KMS-11 (cell line): ENCODE measurements around the gene SPON1.
"Not testable (repeated sequence)": the region's sequence is repeated elsewhere in the genome, so short reads cannot be mapped to it uniquely, and the experiment has no call there.

Experiments
- H2AFZ ChIP-seq: fragments of 200-600 bp; sonication (generic); 2 replicates; pipeline ENCODE4 v1.6.1; 2016; ENCODE audit warnings: antibody characterized with exemption, mixed run types, low read depth
- H3K27ac ChIP-seq: fragments of 200-600 bp; sonication (generic); 2 replicates; pipeline ENCODE4 v1.6.1; 2016; ENCODE audit warnings: mild to moderate bottlenecking, mixed run types
- H3K27me3 ChIP-seq: fragments of 200-600 bp; sonication (generic); 2 replicates; pipeline ENCODE4 v1.6.1; 2017; ENCODE audit warnings: mild to moderate bottlenecking, low read depth, mixed run types, moderate library complexity; ENCODE audit not compliant: insufficient read depth
- H3K36me3 ChIP-seq: fragments of 200-600 bp; sonication (generic); 2 replicates; pipeline ENCODE4 v1.6.1; 2017; ENCODE audit warnings: mild to moderate bottlenecking, mixed run types; ENCODE audit not compliant: insufficient read depth
- H3K4me1 ChIP-seq: fragments of 200-600 bp; sonication (generic); 2 replicates; pipeline ENCODE4 v1.6.1; 2016; ENCODE audit warnings: mild to moderate bottlenecking, low read depth, mixed run types; ENCODE audit not compliant: poor library complexity, severe bottlenecking
- H3K4me2 ChIP-seq: fragments of 200-600 bp; sonication (generic); 2 replicates; pipeline ENCODE4 v1.7.0; 2016; ENCODE audit warnings: mild to moderate bottlenecking, mixed run types
- H3K4me3 ChIP-seq: fragments of 200-600 bp; sonication (generic); IDR thresholded peaks from 2 replicates; pipeline ENCODE4 v1.6.1; 2017; ENCODE audit warnings: low read depth, low read length, mixed read lengths; ENCODE audit not compliant: insufficient read depth
- H3K79me2 ChIP-seq: fragments of 200-600 bp; sonication (generic); 2 replicates; pipeline ENCODE4 v1.6.1; 2016; ENCODE audit warnings: low read depth, mixed run types; ENCODE audit not compliant: insufficient read depth
- H3K9ac ChIP-seq: fragments of 200-600 bp; sonication (generic); 2 replicates; pipeline ENCODE4 v1.6.1; 2016; ENCODE audit warnings: mild to moderate bottlenecking, mixed run types
- H4K20me1 ChIP-seq: fragments of 200-600 bp; sonication (generic); 2 replicates; pipeline ENCODE4 v1.6.1; 2016; ENCODE audit warnings: mild to moderate bottlenecking, mixed run types; ENCODE audit not compliant: insufficient read depth
- TF ChIP-seq, protein P1 (sequence below): fragments of 200-600 bp; sonication (generic); conservative IDR thresholded peaks from 2 replicates; pipeline ENCODE4 v1.6.1; 2017; ENCODE audit warnings: low read depth, mild to moderate bottlenecking, antibody characterized with exemption, low read length, moderate library complexity, mixed read lengths

Gene SPON1

DNA sequence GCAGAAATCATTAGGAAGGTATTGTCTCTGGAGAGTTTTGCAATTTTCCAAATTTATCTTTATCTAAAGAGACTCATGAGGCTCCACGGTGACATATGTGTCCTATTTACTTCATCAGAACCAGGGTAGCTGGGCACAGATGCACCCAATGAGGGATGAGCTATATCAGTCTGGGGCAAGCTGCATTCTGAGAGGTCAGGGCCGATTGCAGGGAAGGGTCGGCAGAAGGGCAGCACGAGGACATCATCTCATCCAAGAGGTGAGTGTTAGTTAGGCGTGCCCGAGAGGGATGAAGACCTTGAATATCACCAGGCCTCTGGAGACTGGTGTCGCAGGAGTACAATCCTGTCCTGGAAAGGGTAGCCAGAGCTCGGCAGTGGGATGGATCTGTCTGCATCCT lies 41.0 kb upstream of the SPON1 start:
- TF ChIP-seq, protein P1, sequence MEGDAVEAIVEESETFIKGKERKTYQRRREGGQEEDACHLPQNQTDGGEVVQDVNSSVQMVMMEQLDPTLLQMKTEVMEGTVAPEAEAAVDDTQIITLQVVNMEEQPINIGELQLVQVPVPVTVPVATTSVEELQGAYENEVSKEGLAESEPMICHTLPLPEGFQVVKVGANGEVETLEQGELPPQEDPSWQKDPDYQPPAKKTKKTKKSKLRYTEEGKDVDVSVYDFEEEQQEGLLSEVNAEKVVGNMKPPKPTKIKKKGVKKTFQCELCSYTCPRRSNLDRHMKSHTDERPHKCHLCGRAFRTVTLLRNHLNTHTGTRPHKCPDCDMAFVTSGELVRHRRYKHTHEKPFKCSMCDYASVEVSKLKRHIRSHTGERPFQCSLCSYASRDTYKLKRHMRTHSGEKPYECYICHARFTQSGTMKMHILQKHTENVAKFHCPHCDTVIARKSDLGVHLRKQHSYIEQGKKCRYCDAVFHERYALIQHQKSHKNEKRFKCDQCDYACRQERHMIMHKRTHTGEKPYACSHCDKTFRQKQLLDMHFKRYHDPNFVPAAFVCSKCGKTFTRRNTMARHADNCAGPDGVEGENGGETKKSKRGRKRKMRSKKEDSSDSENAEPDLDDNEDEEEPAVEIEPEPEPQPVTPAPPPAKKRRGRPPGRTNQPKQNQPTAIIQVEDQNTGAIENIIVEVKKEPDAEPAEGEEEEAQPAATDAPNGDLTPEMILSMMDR, result no peak
- no peaks in the 10 kb centered on the region for H3K36me3 ChIP-seq
- no peak overlapping the region for H3K9ac ChIP-seq
- H3K4me3 ChIP-seq, result no peak overlapping the region
- no peaks in the 10 kb centered on the region for H3K4me1 ChIP-seq
- no peaks in the 10 kb centered on the region for H3K27me3 ChIP-seq
- H3K4me2 ChIP-seq, result no peak overlapping the region
- no peak overlapping the region for H3K27ac ChIP-seq
- H4K20me1 ChIP-seq, result no peaks in the 10 kb centered on the region
- no peak overlapping the region for H2AFZ ChIP-seq
- no peaks in the 10 kb centered on the region for H3K79me2 ChIP-seq

DNA sequence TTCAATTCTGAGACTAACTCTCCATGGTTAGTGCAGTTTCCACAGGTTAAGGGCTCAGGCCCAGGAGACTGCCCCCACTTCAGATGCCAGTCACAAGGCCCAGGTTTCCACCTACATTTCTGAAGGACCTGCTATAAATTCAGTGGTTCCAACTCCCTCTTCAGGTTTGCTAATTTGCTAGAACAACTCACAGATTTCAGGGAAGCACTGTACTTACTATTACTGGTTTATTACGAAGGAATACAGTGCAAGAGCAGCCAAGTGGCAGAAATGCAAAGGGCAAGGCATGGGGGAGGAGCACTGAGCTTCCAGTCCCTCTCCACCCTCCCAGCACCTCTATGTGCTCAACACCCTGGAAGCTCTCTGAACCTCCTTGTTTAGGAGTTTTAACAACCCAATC lies 39.3 kb upstream of the SPON1 start:
- TF ChIP-seq, protein P1, result no peak
- no peaks in the 10 kb centered on the region for H4K20me1 ChIP-seq
- no peak overlapping the region for H3K9ac ChIP-seq
- H3K36me3 ChIP-seq, result no peaks in the 10 kb centered on the region
- no peak overlapping the region for H2AFZ ChIP-seq
- H3K4me1 ChIP-seq, result no peaks in the 10 kb centered on the region
- no peak overlapping the region for H3K4me2 ChIP-seq
- no peaks in the 10 kb centered on the region for H3K79me2 ChIP-seq
- no peaks in the 10 kb centered on the region for H3K27me3 ChIP-seq
- H3K4me3 ChIP-seq, result no peak overlapping the region
- H3K27ac ChIP-seq, result no peak overlapping the region

DNA sequence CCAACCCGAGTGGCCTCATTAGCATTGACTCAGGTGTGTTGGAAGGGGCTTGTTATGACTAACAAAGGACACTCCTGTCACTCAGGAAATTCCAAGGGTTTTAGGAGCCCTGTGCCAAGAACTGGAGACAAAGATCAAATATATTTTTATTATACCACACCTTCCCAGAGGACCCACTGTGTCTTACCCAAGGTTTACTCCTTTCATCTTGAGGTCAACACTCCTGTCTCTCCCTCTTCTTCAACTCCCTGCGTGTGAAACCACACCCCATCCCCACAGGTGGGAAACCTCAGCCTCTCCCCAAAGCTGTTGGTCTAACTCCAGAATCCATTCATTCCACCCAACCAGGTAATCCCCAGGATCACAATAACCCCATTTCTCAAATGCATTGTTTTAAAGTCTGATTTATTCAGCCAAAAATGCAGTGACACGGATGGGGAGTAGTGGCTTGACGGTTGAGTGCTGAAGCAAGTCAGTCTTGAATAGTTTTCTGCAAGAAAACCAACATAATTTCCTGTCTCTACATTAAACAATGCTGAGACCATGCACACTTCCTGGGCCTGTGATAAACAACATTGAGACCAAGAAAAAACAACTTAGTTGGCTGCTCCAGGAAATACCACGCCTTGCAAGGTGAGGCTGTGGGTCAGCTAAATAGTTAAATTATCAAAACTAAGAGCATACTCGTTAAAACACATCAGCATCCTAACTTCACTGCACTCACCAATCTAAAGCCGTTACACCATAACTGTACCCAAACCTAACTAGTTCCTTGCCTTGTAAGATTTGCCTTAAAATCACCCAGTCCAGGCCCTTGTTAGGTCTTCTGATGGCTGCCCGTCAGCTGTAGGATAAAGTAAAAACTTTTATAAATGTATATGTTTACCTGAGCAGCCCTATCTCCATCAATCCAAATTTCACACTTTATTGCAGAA lies 38.5 kb upstream of the SPON1 start:
- H3K9ac ChIP-seq, result no peak overlapping the region
- no peaks in the 10 kb centered on the region for H3K36me3 ChIP-seq
- no peaks in the 10 kb centered on the region for H3K4me1 ChIP-seq
- H3K4me2 ChIP-seq, result no peak overlapping the region
- no peaks in the 10 kb centered on the region for H3K79me2 ChIP-seq
- H2AFZ ChIP-seq, result no peak overlapping the region
- no peak overlapping the region for H3K27ac ChIP-seq
- no peaks in the 10 kb centered on the region for H3K27me3 ChIP-seq
- H4K20me1 ChIP-seq, result no peaks in the 10 kb centered on the region
- H3K4me3 ChIP-seq, result no peak overlapping the region
- TF ChIP-seq, protein P1, result no peak

DNA sequence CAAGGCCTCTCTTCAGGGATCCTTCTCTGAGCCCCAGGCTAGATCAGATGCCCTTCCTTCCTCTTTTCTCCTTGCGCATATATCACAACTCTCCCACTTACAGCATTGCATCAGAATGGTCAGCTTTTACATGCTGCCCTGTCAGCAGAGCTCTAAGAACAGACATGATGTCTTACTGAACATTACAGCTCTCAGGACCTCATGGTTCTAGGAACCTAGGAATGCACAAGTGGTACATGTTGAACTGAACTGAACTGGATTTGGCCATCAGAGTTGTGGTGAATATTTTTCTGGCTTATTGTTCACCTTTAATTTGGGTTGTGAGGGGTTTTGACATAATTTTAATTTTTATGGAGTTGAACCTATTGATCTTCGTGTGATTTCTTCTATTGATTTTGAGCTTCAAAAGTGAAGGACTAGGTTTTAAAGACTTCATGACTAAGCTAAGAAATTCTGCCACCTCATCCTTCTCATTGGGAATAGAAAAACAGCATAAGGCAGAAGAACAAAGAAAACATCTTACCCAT lies 37.7 kb upstream of the SPON1 start:
- TF ChIP-seq, protein P1, result no peak
- Histone ChIP-seq H3K9ac (no peak overlapping the region), H3K27me3 (no peaks in the 10 kb centered on the region), H3K36me3 (no peaks in the 10 kb centered on the region), H3K4me1 (no peaks in the 10 kb centered on the region), H4K20me1 (no peaks in the 10 kb centered on the region), H3K4me2 (no peak overlapping the region), H3K79me2 (no peaks in the 10 kb centered on the region), H2AFZ (no peak overlapping the region), H3K4me3 (no peak overlapping the region), H3K27ac (no peak overlapping the region)

DNA sequence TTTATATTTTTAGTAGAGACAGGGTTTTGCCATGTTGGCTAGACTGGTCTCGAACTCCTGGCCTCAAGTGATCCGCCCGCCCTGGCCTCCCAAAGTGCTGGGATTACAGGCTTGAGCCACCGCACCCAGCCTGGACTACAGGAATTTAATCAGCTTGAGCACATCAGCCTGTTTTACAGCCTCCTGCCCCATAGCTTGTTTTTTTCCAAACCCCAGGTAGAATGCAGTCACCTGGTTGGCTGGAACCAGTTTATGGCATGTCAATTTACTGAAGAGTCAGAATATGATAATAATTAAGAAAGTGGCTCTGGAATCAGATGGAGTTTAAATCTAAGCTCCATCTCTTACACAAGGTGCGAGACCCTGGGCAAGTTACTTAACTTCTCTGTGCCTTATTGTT lies 36.2 kb upstream of the SPON1 start:
- H3K4me2 ChIP-seq, H3K4me3 ChIP-seq, H3K79me2 ChIP-seq, H4K20me1 ChIP-seq, H3K9ac ChIP-seq, H3K36me3 ChIP-seq, H3K27me3 ChIP-seq, H3K27ac ChIP-seq, H2AFZ ChIP-seq, H3K4me1 ChIP-seq: not testable (repeated sequence)
